Panc1 (cell line): ENCODE data around the gene ZFP57. TPM values are rescaled to one million over a fixed set of nuclear protein-coding genes. Genes with fewer than 3 reads are reported as not detected.

Experiments used
- ATAC-seq: fragments of 200-7000 bp; cut with Tn5 transposase; 2 replicates; pipeline ENCODE4 v1.9.1; 2020; ENCODE audit warnings: mild to moderate bottlenecking, moderate library complexity
- BruUV-seq: library from RNA; stranded (reverse); fragments of 400-500 nt; replicated peaks from 2 replicates; lab custom pipeline; 2021; lab: Mats Ljungman, UMichigan
- CTCF ChIA-PET: fragments of 300-600 bp; sonication (Branson Sonifier 250); formaldehyde crosslinking; loops from one replicate; lab custom pipeline; 2022; ENCODE audit warnings: antibody characterized with exemption; lab: Charles Lee
- POLR2A ChIA-PET: fragments of 300-600 bp; sonication (Branson Sonifier 250); formaldehyde crosslinking; loops from one replicate; lab custom pipeline; 2022; ENCODE audit warnings: antibody characterized with exemption; lab: Charles Lee
- DNase-seq: peaks from one replicate; pipeline ENCODE4 v3.0.0-alpha.2; 2010; ENCODE audit warnings: low read depth, low spot score
- H3K27ac ChIP-seq: 2 replicates; pipeline ENCODE4 v1.5.1; 2011; ENCODE audit warnings: mild to moderate bottlenecking, low read length, inconsistent platforms
- H3K27me3 ChIP-seq: fragments of 200-500 bp; sonication (Bioruptor generic); 2 replicates; pipeline ENCODE4 v1.6.0; 2014; ENCODE audit warnings: low read length, inconsistent platforms; ENCODE audit not compliant: control insufficient read depth, insufficient read depth
- H3K36me3 ChIP-seq: fragments of 200-500 bp; sonication (Bioruptor generic); 2 replicates; pipeline ENCODE4 v1.5.1; 2014; ENCODE audit warnings: inconsistent platforms, mild to moderate bottlenecking, low read length, moderate library complexity; ENCODE audit not compliant: control insufficient read depth, insufficient read depth
- H3K4me1 ChIP-seq: 2 replicates; pipeline ENCODE4 v1.5.1; 2011; ENCODE audit warnings: inconsistent platforms, mild to moderate bottlenecking, low read length, moderate library complexity; ENCODE audit not compliant: control insufficient read depth, insufficient read depth
- H3K4me3 ChIP-seq, 2 experiments: 2 replicates each; pipeline ENCODE4 v1.5.1; 2011 to 2012; ENCODE audit warnings: low read depth in 2 of 2, low read length in 2 of 2, mild to moderate bottlenecking in 2 of 2, inconsistent platforms in 1 of 2, moderate library complexity in 1 of 2
- H3K9me3 ChIP-seq: fragments of 200-500 bp; sonication (Bioruptor generic); 2 replicates; pipeline ENCODE4 v1.5.1; 2014; ENCODE audit warnings: low read depth, mild to moderate bottlenecking, inconsistent platforms, low read length, moderate library complexity; ENCODE audit not compliant: control insufficient read depth, insufficient read depth
- CTCF ChIP-seq: fragments of 450-650 bp; IDR thresholded peaks from 2 replicates; pipeline ENCODE4 v1.5.1; 2017; ENCODE audit warnings: mild to moderate bottlenecking
- POLR2AphosphoS5 ChIP-seq: IDR thresholded peaks from 2 replicates; pipeline ENCODE4 v1.6.1; 2012; ENCODE audit warnings: mild to moderate bottlenecking, low read depth, low read length, moderate library complexity
- REST ChIP-seq, 2 experiments: IDR thresholded peaks; 2 replicates each; pipeline ENCODE4 v1.6.1; 2011 to 2012; ENCODE audit warnings: low read depth in 2 of 2, control low read depth in 1 of 2, low read length in 1 of 2, mild to moderate bottlenecking in 1 of 2, moderate library complexity in 1 of 2; ENCODE audit not compliant: insufficient read depth in 1 of 2
- SIN3A ChIP-seq: IDR thresholded peaks from 2 replicates; pipeline ENCODE4 v1.6.1; 2012; ENCODE audit warnings: low read depth, mild to moderate bottlenecking, low read length, moderate library complexity, borderline replicate concordance; ENCODE audit not compliant: insufficient read depth
- TCF7L2 ChIP-seq: IDR thresholded peaks from 2 replicates; pipeline ENCODE4 v1.6.1; 2011; ENCODE audit warnings: mild to moderate bottlenecking, low read depth, low read length, inconsistent platforms
- in situ Hi-C: cut with HindIII; loops from 2 replicates; pipeline ENCODE4 v1.10.0; 2016; ENCODE audit warnings: low sequenced_read_pairs, low pct_unique_long_range_greater_than_20kb
- intact Hi-C: fragments of 100-400 bp; cut with micrococcal nuclease; formaldehyde crosslinking; loops from one replicate; pipeline ENCODE4 v1.10.0; 2022; ENCODE audit not compliant: unreplicated experiment
- total RNA-seq: library from RNA; stranded (reverse); gene quantifications from one replicate; pipeline ENCODE4 v1.2.1, GENCODE V29; 2021; ENCODE audit not compliant: unreplicated experiment

ZFP57 gene
- total RNA-seq, 1 experiment from 2014 or later, result not detected

GRCh38 chr6:29679962-29680361 lies 990 bp downstream of the ZFP57 start:
- ChIA-PET POLR2A (no interaction called here), CTCF (no interaction called here)
- H3K4me3 ChIP-seq, result no peak overlapping the region
- ATAC-seq (no peak), DNase-seq (no peak)
- H3K27me3 ChIP-seq, result no peaks in the 10 kb centered on the region; the same call in 1 of the 2 replicates
- H3K36me3 ChIP-seq, result no peaks in the 10 kb centered on the region
- no peaks in the 10 kb centered on the region for H3K4me1 ChIP-seq
- no TSS peak for BruUV-seq
- intact Hi-C loops (no loop called here), in situ Hi-C loops (no loop called here)
- no peaks in the 10 kb centered on the region for H3K9me3 ChIP-seq
- H3K27ac ChIP-seq, result no peak overlapping the region
- TF ChIP-seq CTCF (no peak), REST (IDR thresholded peaks at IDR 0.05; ENCODE audit: insufficient read depth in 1 of 2, low read depth in 2 of 2, low read length in 1 of 2) (no peak), POLR2AphosphoS5 (no peak)

- Histone ChIP-seq H3K27ac (no peak overlapping the region), H3K4me1 (no peaks in the 10 kb centered on the region), H3K27me3 (no peaks in the 10 kb centered on the region), H3K36me3 (no peaks in the 10 kb centered on the region), H3K4me3 (no peak overlapping the region), H3K9me3 (no peaks in the 10 kb centered on the region)
- ATAC-seq (no peak), DNase-seq (no peak)
- CTCF ChIA-PET, result no interaction called here
- in situ Hi-C loops (no loop called here), intact Hi-C loops (no loop called here)
- POLR2A ChIA-PET, result no interaction called here
- BruUV-seq, result no TSS peak
- no peak for TF ChIP-seq SIN3A
- TF ChIP-seq TCF7L2, result no peak
- no peak for TF ChIP-seq POLR2AphosphoS5
Measured at GRCh38 chr6:29678114-29678513, 2.8 kb downstream of the ZFP57 start.

- Histone ChIP-seq H3K9me3 (no peaks in the 10 kb centered on the region), H3K4me1 (no peaks in the 10 kb centered on the region), H3K27me3 (no peaks in the 10 kb centered on the region), H3K36me3 (no peaks in the 10 kb centered on the region), H3K4me3 (no peak overlapping the region), H3K27ac (no peak overlapping the region)
- POLR2A ChIA-PET, result interaction anchor here (0.7 kb wide), 1 partner anchor 413 kb away, joined by 3 read pairs; no protein-coding TSS in a partner anchor
- in situ Hi-C loops (no loop called here), intact Hi-C loops (no loop called here)
- CTCF ChIA-PET, result interaction anchor here (1.1 kb wide), 1 partner anchor 25 kb away, joined by 3 read pairs; no protein-coding TSS in a partner anchor
- ATAC-seq (no peak), DNase-seq (no peak)
- no peak for TF ChIP-seq TCF7L2
- TF ChIP-seq REST (IDR thresholded peaks at IDR 0.05; ENCODE audit: insufficient read depth in 1 of 2, low read depth in 2 of 2, low read length in 1 of 2), result no peak
- TF ChIP-seq CTCF, result no peak
- TF ChIP-seq SIN3A, result no peak
- no peak for TF ChIP-seq POLR2AphosphoS5
- no TSS peak for BruUV-seq
Measured at GRCh38 chr6:29676981-29677601, 3.9 kb downstream of the ZFP57 start.
